SK-N-SH treated with all-trans-retinoic acid at 6 μM for 48 hours (cell line): ENCODE measurements around the gene ENGASE.
"Not testable (repeated sequence)": the region's sequence is repeated elsewhere in the genome, so short reads cannot be mapped to it uniquely, and the experiment has no call there.

Experiments used
- ATAC-seq: fragments of 200-7000 bp; cut with Tn5 transposase; 3 replicates; pipeline ENCODE4 v1.9.1; 2020; ENCODE audit warnings: mild to moderate bottlenecking, moderate library complexity
- ARNTL ChIP-seq: fragments of 450-650 bp; formaldehyde crosslinking; IDR thresholded peaks from 2 replicates; pipeline ENCODE4 v1.5.0; 2020; ENCODE audit warnings: low read depth, mild to moderate bottlenecking, moderate library complexity, borderline replicate concordance
- BACH2 ChIP-seq: fragments of 250-450 bp; sonication (Bioruptor Pico); IDR thresholded peaks from 2 replicates; pipeline ENCODE4 v1.9.0; 2021; ENCODE audit warnings: mild to moderate bottlenecking, borderline replicate concordance
- CREB5 ChIP-seq: fragments of 250-450 bp; sonication (Bioruptor Pico); IDR thresholded peaks from 2 replicates; pipeline ENCODE4 v1.5.1; 2020; ENCODE audit warnings: low read depth, mild to moderate bottlenecking, moderate library complexity
- CSDC2 ChIP-seq: fragments of 250-450 bp; sonication (Bioruptor Pico); IDR thresholded peaks from 2 replicates; pipeline ENCODE4 v1.5.0; 2020; ENCODE audit warnings: mild to moderate bottlenecking, moderate library complexity
- ESRRG ChIP-seq: fragments of 250-450 bp; sonication (Bioruptor Pico); IDR thresholded peaks from 2 replicates; pipeline ENCODE4 v1.6.1; 2021; ENCODE audit warnings: mild to moderate bottlenecking
- GLIS3 ChIP-seq: fragments of 250-450 bp; sonication (Bioruptor Pico); IDR thresholded peaks from 2 replicates; pipeline ENCODE4 v1.5.0; 2020; ENCODE audit warnings: mild to moderate bottlenecking, moderate library complexity
- ISL1 ChIP-seq: fragments of 250-450 bp; sonication (Bioruptor Pico); IDR thresholded peaks from 2 replicates; pipeline ENCODE4 v2.1.2; 2022; ENCODE audit warnings: mild to moderate bottlenecking, moderate library complexity
- OSR1 ChIP-seq: fragments of 250-450 bp; sonication (Bioruptor Pico); IDR thresholded peaks from 2 replicates; pipeline ENCODE4 v1.8.0; 2022; ENCODE audit warnings: moderate library complexity, mild to moderate bottlenecking, inconsistent platforms
- PPARA ChIP-seq: fragments of 250-450 bp; sonication (Bioruptor Pico); IDR thresholded peaks from 2 replicates; pipeline ENCODE4 v1.5.0; 2020; ENCODE audit warnings: mild to moderate bottlenecking, borderline replicate concordance
- RARB ChIP-seq: fragments of 250-450 bp; sonication (Bioruptor Pico); IDR thresholded peaks from 2 replicates; pipeline ENCODE4 v1.8.0; 2021; ENCODE audit warnings: mild to moderate bottlenecking, moderate library complexity
- SNAI2 ChIP-seq: fragments of 250-450 bp; sonication (Bioruptor Pico); IDR thresholded peaks from 2 replicates; pipeline ENCODE4 v1.5.0; 2020; ENCODE audit warnings: mild to moderate bottlenecking, moderate library complexity
- TCF4 ChIP-seq: fragments of 250-450 bp; sonication (Bioruptor Pico); IDR thresholded peaks from 2 replicates; pipeline ENCODE4 v1.8.0; 2021; ENCODE audit warnings: mild to moderate bottlenecking, moderate library complexity, borderline replicate concordance
- TSHZ2 ChIP-seq: fragments of 250-450 bp; sonication (Bioruptor Pico); IDR thresholded peaks from 2 replicates; pipeline ENCODE4 v1.5.0; 2020; ENCODE audit warnings: mild to moderate bottlenecking, moderate library complexity
- ZC3H10 ChIP-seq: fragments of 250-450 bp; sonication (Bioruptor Pico); IDR thresholded peaks from 2 replicates; pipeline ENCODE4 v1.5.1; 2021; ENCODE audit warnings: mild to moderate bottlenecking, moderate library complexity
- ZFP3 ChIP-seq: fragments of 250-450 bp; sonication (Bioruptor Pico); IDR thresholded peaks from 2 replicates; pipeline ENCODE4 v1.5.0; 2020; ENCODE audit warnings: mild to moderate bottlenecking, moderate library complexity
- ZFP30 ChIP-seq: fragments of 450-650 bp; formaldehyde crosslinking; IDR thresholded peaks from 2 replicates; pipeline ENCODE4 v1.5.0; 2022; ENCODE audit warnings: mild to moderate bottlenecking, moderate library complexity
- ZNF565 ChIP-seq: fragments of 450-650 bp; formaldehyde crosslinking; conservative IDR thresholded peaks from 2 replicates; pipeline ENCODE4 v1.5.0; 2020; ENCODE audit warnings: low read depth, mild to moderate bottlenecking, moderate library complexity
- ZNF70 ChIP-seq: fragments of 450-650 bp; formaldehyde crosslinking; IDR thresholded peaks from 2 replicates; pipeline ENCODE4 v1.5.0; 2020; ENCODE audit warnings: mild to moderate bottlenecking, moderate library complexity
- ZNF8 ChIP-seq: fragments of 450-650 bp; formaldehyde crosslinking; IDR thresholded peaks from 2 replicates; pipeline ENCODE4 v1.5.0; 2020; ENCODE audit warnings: mild to moderate bottlenecking, moderate library complexity
- TF ChIP-seq, protein P1 (sequence below): fragments of 250-450 bp; sonication (Bioruptor Pico); IDR thresholded peaks from 2 replicates; pipeline ENCODE4 v1.8.0; 2021; ENCODE audit warnings: low read depth, mild to moderate bottlenecking, moderate library complexity, borderline replicate concordance

Gene ENGASE

DNA sequence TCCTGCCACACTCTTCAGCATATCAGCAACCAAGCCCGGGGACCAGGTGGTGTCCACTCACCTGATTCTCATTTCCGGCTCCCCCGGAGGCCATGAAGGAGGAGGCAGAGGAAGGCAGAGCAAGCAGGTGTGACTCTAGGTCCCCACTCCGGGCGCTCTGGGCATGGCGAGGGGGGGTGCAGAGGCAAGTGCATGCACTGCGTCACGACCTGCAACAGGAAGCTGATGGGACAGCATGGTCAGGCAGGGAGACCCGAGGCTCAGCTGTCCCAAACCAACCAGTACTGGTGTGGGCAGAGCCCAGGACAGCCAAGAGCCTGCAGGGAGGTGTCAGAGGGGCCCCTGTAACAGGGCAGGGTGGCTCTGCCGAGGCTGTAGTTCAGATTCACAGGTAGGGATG lies 2.1 kb upstream of the ENGASE start:
- no peak for ATAC-seq
- TF ChIP-seq BACH2, result no peak
- no peak for TF ChIP-seq ZNF70
- TF ChIP-seq TSHZ2 (CRISPR knock-in tag), result no peak
- no peak for TF ChIP-seq ZNF565 (CRISPR knock-in tag)
- TF ChIP-seq ARNTL, result no peak
- TF ChIP-seq CREB5 (CRISPR knock-in tag), result no peak
- no peak for TF ChIP-seq ZFP30 (CRISPR knock-in tag)
- TF ChIP-seq ISL1, result no peak
- no peak for TF ChIP-seq ZFP3 (CRISPR knock-in tag)
- no peak for TF ChIP-seq TCF4 (CRISPR knock-in tag)
- no peak for TF ChIP-seq RARB (CRISPR knock-in tag)
- TF ChIP-seq, protein P1, sequence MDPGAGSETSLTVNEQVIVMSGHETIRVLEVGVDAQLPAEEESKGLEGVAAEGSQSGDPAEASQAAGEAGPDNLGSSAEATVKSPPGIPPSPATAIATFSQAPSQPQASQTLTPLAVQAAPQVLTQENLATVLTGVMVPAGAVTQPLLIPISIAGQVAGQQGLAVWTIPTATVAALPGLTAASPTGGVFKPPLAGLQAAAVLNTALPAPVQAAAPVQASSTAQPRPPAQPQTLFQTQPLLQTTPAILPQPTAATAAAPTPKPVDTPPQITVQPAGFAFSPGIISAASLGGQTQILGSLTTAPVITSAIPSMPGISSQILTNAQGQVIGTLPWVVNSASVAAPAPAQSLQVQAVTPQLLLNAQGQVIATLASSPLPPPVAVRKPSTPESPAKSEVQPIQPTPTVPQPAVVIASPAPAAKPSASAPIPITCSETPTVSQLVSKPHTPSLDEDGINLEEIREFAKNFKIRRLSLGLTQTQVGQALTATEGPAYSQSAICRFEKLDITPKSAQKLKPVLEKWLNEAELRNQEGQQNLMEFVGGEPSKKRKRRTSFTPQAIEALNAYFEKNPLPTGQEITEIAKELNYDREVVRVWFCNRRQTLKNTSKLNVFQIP (CRISPR knock-in tag), result no peak
- TF ChIP-seq PPARA (CRISPR knock-in tag), result no peak
- TF ChIP-seq, all 23 proteins: peak for 0

- TF ChIP-seq BACH2 (no peak), ESRRG (CRISPR knock-in tag) (no peak), ISL1 (no peak), OSR1 (CRISPR knock-in tag) (no peak), CSDC2 (CRISPR knock-in tag) (no peak), ZFP30 (CRISPR knock-in tag) (no peak), ZC3H10 (no peak), ZFP3 (CRISPR knock-in tag) (no peak), ZNF70 (no peak), SNAI2 (CRISPR knock-in tag) (no peak)
- ATAC-seq, result no peak
Observed at GRCh38 chr17:79073016-79073705, 1.5 kb upstream of the ENGASE start.

- no peak for ATAC-seq
- TF ChIP-seq ZNF70, result no peak
- TF ChIP-seq CREB5 (CRISPR knock-in tag), result no peak
- TF ChIP-seq ZFP30 (CRISPR knock-in tag), result no peak
Observed at GRCh38 chr17:79073706-79074088, 927 bp upstream of the ENGASE start.

DNA sequence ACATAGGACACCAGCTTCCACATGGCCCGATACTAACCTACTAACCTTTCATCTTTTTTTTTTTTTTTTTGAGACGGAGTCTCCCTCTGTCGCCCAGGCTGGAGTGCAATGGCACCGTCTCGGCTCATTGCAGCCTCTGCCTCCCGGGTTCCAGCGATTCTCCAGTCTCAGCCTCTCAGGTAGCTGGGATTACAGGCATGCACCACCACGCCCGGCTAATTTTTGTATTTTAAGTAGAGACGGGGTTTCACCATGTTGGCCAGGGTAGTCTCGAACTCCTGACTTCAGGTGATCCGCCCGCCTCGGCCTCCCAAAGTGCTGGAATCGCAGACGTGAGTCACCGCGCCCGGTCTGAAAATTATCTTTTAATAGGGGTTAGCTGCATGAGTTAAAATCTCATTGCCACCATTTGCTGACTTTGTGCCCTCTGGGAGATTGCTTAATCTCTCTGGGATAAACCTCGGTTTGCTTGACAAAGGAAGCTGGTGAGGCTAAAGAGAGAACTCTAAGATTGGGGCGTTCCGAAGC lies 439 bp upstream of the ENGASE start:
- ATAC-seq, result not testable (repeated sequence)

DNA sequence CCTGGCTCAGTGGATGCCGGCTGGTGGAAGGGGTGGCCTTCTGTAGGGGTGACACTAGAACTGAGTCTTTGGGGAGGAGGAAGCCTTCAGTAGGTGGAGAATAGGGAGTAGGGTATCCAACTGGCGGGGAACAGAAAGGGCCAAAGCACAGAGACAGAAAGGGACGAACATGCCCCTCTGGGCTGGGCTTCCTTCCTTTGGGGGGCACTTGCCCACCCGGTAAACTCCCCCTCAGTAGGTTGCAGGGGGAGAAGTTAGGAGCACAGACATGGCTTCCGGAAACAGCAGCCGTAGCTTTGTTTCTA lies 774 bp downstream of the ENGASE start:
- no peak for TF ChIP-seq TCF4 (CRISPR knock-in tag)
- TF ChIP-seq ZFP3 (CRISPR knock-in tag), result no peak
- TF ChIP-seq GLIS3 (CRISPR knock-in tag), result no peak
- no peak for TF ChIP-seq PPARA (CRISPR knock-in tag)
- TF ChIP-seq ZNF8, result no peak
- TF ChIP-seq CSDC2 (CRISPR knock-in tag), result no peak
- peak; percentile 38 for ATAC-seq
